Activated T-helper 2 cell treated with anti-CD3 and anti-CD28 coated beads, Interferon-gamma antibody, Interleukin-2, Interleukin-4, amounts not matched to agents 10 μg/mL and 5 μg/mL and 100 μg/mL, durations not matched to agents 14 hours and 24 hours and 36 hours (primary cell): ENCODE results near the gene ZNF107. TPM values are rescaled to one million over a fixed set of nuclear protein-coding genes. Genes with fewer than 3 reads are reported as not detected.
"Not testable (repeated sequence)": the region's sequence is repeated elsewhere in the genome, so short reads cannot be mapped to it uniquely, and the experiment has no call there.

Experiments
- DNase-seq: peaks from one replicate; pipeline ENCODE4 v3.0.0; 2021; ENCODE audit warnings: low spot score
- H3K27ac Mint-ChIP-seq: one replicate; pipeline ENCODE4 v1.8.0; 2021; ENCODE audit warnings: mixed read lengths
- H3K27me3 Mint-ChIP-seq: one replicate; pipeline ENCODE4 v1.8.0; 2021; ENCODE audit warnings: low read depth, mixed read lengths
- H3K36me3 Mint-ChIP-seq: one replicate; pipeline ENCODE4 v1.8.0; 2021; ENCODE audit warnings: low read depth, mixed read lengths
- H3K4me1 Mint-ChIP-seq: one replicate; pipeline ENCODE4 v1.8.0; 2021; ENCODE audit warnings: low read depth, mixed read lengths
- H3K4me3 Mint-ChIP-seq: one replicate; pipeline ENCODE4 v1.8.0; 2021; ENCODE audit warnings: low read depth, mild to moderate bottlenecking, moderate library complexity, mixed read lengths
- H3K9me3 Mint-ChIP-seq: one replicate; pipeline ENCODE4 v1.8.0; 2021; ENCODE audit warnings: mixed read lengths
- intact Hi-C: fragments of 100-400 bp; cut with micrococcal nuclease; formaldehyde crosslinking; loops from one replicate; pipeline ENCODE4 v1.15.1; 2023
- total RNA-seq: library from RNA; stranded (reverse); gene quantifications from 2 replicates; pipeline ENCODE4 v1.2.3, GENCODE V29; 2022

Gene ZNF107
- total RNA-seq, 1 donor from 2014 or later: 13.1 TPM

GRCh38 chr7:64654796-64655548 lies 11.0 kb upstream of the ZNF107 start:
- H3K27me3 Mint-ChIP-seq: no peaks in the 10 kb centered on the region
- H3K9me3 Mint-ChIP-seq: peaks cover 57% of the 10 kb centered on the region
- H3K36me3 Mint-ChIP-seq: no peaks in the 10 kb centered on the region
- H3K27ac Mint-ChIP-seq: no peak overlapping the region
- no peak for DNase-seq
- H3K4me1 Mint-ChIP-seq: no peaks in the 10 kb centered on the region
- no peak overlapping the region for H3K4me3 Mint-ChIP-seq
- intact Hi-C loops: no loop called here

DNA sequence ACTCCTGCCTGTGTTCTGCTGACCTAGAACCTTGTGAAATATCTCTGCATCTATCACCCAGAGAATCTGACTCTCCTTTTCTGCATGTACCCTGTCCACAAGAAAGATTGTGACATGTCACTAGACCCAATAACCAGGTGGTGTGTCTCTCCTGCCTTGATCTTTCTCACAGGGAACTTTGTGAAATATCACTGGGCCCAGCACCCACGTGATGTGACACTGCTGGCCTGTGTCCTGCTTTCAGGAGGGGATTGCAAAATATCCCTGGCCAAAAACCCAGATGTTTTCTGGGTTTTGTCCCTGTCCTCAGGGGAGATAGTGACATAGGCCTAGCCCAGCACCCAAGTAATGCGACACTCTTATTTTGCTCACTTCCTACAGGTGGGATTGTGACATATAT lies 10.1 kb upstream of the ZNF107 start:
- no peaks in the 10 kb centered on the region for H3K36me3 Mint-ChIP-seq

GRCh38 chr7:64656489-64656888 lies 9.4 kb upstream of the ZNF107 start:
- Mint-ChIP-seq H3K4me1 (no peaks in the 10 kb centered on the region), H3K27ac (no peak overlapping the region), H3K36me3 (no peaks in the 10 kb centered on the region), H3K9me3 (peaks cover 53% of the 10 kb centered on the region), H3K27me3 (no peaks in the 10 kb centered on the region), H3K4me3 (no peak overlapping the region)
- intact Hi-C loops: no loop called here
- DNase-seq: no peak

More for the DNA sequence above, 10.1 kb upstream of the ZNF107 start:
- intact Hi-C loops: no loop called here
- Mint-ChIP-seq H3K27me3 (no peaks in the 10 kb centered on the region), H3K4me1 (no peaks in the 10 kb centered on the region), H3K4me3 (no peak overlapping the region), H3K27ac (no peak overlapping the region), H3K9me3 (peaks cover 53% of the 10 kb centered on the region)
- DNase-seq: no peak

- not testable (repeated sequence) for DNase-seq, H3K27ac Mint-ChIP-seq, H3K36me3 Mint-ChIP-seq, H3K4me3 Mint-ChIP-seq, H3K4me1 Mint-ChIP-seq, H3K27me3 Mint-ChIP-seq
- intact Hi-C loops: loop anchor here (10.0 kb wide), 2 partner anchors 373 to 713 kb away; partner anchors contain the start of gene ZNF92
- H3K9me3 Mint-ChIP-seq: peaks cover 37% of the 10 kb centered on the region
These were observed 3.8 kb upstream of the ZNF107 start for GRCh38 chr7:64662091-64662490.

DNA sequence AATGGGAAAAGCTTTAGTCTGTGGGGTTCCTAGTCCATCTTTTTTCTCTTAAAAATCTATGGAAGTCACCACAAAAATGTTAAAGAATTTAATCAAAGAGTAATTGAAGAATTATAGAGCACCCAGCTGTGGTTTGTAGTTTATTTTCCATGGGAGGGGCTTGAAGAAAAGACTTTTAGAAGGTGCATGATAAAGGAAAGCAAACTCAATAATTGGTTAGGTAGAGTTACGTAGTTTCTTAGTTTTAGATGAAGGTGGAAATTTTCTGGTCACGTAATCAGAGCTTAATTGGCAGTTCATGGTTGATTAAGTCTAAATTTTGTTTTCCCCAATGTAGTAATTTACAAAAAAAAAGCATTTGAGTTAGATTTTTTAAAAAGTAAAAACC lies 724 bp downstream of the ZNF107 start:
- Mint-ChIP-seq H3K36me3 (peaks cover 53% of the 10 kb centered on the region), H3K4me3 (peak overlapping the region; percentile 97), H3K9me3 (peaks cover 42% of the 10 kb centered on the region), H3K27ac (peak overlapping the region; percentile 92), H3K27me3 (no peaks in the 10 kb centered on the region), H3K4me1 (peaks cover 11% of the 10 kb centered on the region)
- DNase-seq: no peak
- intact Hi-C loops: loop anchor here (2.0 to 10.0 kb wide), 6 partner anchors 104 to 708 kb away; partner anchors contain the start of genes ZNF138, ZNF273, ZNF680 and ZNF92

GRCh38 chr7:64667311-64667710 lies 1.4 kb downstream of the ZNF107 start:
- H3K27ac Mint-ChIP-seq: peak overlapping the region; percentile 6
- peaks cover 11% of the 10 kb centered on the region for H3K4me1 Mint-ChIP-seq
- no peak for DNase-seq
- H3K27me3 Mint-ChIP-seq: no peaks in the 10 kb centered on the region
- H3K4me3 Mint-ChIP-seq: peak overlapping the region; percentile 97
- peaks cover 42% of the 10 kb centered on the region for H3K9me3 Mint-ChIP-seq
- H3K36me3 Mint-ChIP-seq: peaks cover 59% of the 10 kb centered on the region
- intact Hi-C loops: loop anchor here (2.0 to 10.0 kb wide), 6 partner anchors 105 to 707 kb away; partner anchors contain the start of genes ZNF138, ZNF273, ZNF680 and ZNF92

DNA sequence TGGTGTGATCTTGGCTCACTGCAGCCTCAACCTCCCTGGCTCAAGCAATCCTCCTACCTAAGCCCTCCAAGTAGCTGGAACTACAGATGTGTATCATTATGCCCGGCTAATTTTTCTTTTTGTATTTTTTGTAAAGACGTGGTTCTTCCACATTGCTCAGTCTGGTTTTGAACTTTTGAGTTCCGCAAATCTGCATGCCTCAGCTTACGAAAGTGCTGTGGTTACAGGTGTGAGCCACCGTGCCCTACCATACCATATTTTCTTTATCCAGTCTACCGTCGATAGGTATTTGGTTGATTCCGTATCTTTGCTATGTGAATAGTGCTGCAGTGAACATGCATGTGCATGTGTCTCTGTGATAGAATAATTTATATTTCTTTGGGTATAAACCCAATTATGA lies 6.5 kb downstream of the ZNF107 start:
- peaks cover 4% of the 10 kb centered on the region for H3K4me1 Mint-ChIP-seq
- H3K36me3 Mint-ChIP-seq: peaks cover 93% of the 10 kb centered on the region
- peaks cover 69% of the 10 kb centered on the region for H3K9me3 Mint-ChIP-seq
- H3K27me3 Mint-ChIP-seq: no peaks in the 10 kb centered on the region
- intact Hi-C loops: no loop called here
- H3K27ac Mint-ChIP-seq: no peak overlapping the region
- DNase-seq: no peak
- H3K4me3 Mint-ChIP-seq: no peak overlapping the region

DNA sequence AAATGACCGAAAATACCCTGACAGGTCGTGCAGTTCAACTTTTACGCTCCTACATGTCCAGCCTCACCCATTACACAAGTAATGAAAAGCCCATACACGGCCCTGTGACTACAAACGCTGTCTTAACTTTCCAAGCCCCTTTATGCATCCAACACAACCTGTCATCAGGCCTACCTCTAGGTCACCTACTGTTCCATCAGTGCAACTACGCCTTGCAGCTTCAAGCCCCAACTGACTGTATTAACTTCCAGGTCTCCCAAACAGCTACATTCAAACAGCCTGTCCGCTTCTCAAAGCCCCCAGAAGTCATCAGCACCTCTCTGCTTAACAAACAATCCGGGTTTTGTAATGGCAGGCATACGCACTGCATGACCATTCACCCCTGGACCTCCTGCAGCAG lies 19.2 kb downstream of the ZNF107 start:
- peaks cover 3% of the 10 kb centered on the region for H3K4me1 Mint-ChIP-seq

GRCh38 chr7:64685741-64686140 lies 19.8 kb downstream of the ZNF107 start:
- intact Hi-C loops: no loop called here
- no peak for DNase-seq
- Mint-ChIP-seq H3K36me3 (peaks cover 7% of the 10 kb centered on the region), H3K27ac (no peak overlapping the region), H3K4me3 (no peak overlapping the region), H3K27me3 (no peaks in the 10 kb centered on the region), H3K4me1 (peaks cover 3% of the 10 kb centered on the region), H3K9me3 (peaks cover 26% of the 10 kb centered on the region)

More for the DNA sequence above, 19.2 kb downstream of the ZNF107 start:
- H3K9me3 Mint-ChIP-seq: peaks cover 27% of the 10 kb centered on the region
- peaks cover under 1% of the 10 kb centered on the region for H3K36me3 Mint-ChIP-seq
- H3K4me3 Mint-ChIP-seq: no peak overlapping the region
- no peak for DNase-seq
- H3K27ac Mint-ChIP-seq: no peak overlapping the region
- intact Hi-C loops: no loop called here
- no peaks in the 10 kb centered on the region for H3K27me3 Mint-ChIP-seq

- intact Hi-C loops: no loop called here
- H3K36me3 Mint-ChIP-seq: peaks cover 16% of the 10 kb centered on the region
- no peaks in the 10 kb centered on the region for H3K27me3 Mint-ChIP-seq
- DNase-seq: no peak
- H3K9me3 Mint-ChIP-seq: peaks cover 33% of the 10 kb centered on the region
- peaks cover 3% of the 10 kb centered on the region for H3K4me1 Mint-ChIP-seq
- no peak overlapping the region for H3K27ac Mint-ChIP-seq
- H3K4me3 Mint-ChIP-seq: no peak overlapping the region
These were observed 20.7 kb downstream of the ZNF107 start for GRCh38 chr7:64686493-64687184.

DNA sequence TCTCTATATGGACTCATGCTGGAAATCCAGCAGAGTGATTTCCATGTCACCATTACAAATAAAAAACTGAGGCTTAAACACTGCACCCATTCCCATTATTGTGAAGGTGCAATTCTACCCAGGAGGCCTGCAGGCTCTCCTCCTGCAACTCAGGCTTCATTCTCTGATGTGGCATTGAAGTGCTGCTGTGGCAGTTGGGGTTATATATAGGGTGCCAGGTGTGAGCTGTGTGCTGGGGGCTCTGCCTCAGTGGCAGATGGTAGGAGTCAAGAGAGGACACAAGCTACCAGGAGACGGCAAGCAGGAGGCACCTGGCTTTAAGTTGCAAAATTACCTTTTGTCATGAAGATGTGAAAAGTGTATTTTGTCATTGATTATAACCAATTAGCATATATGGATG lies 21.3 kb downstream of the ZNF107 start:
- Mint-ChIP-seq H3K9me3 (peaks cover 39% of the 10 kb centered on the region), H3K27ac (no peak overlapping the region)
- intact Hi-C loops: no loop called here

GRCh38 chr7:64688988-64689387 lies 23.1 kb downstream of the ZNF107 start:
- H3K27me3 Mint-ChIP-seq: no peaks in the 10 kb centered on the region
- H3K27ac Mint-ChIP-seq: no peak overlapping the region
- peaks cover 3% of the 10 kb centered on the region for H3K4me1 Mint-ChIP-seq
- no peak overlapping the region for H3K4me3 Mint-ChIP-seq
- DNase-seq: no peak
- H3K36me3 Mint-ChIP-seq: peaks cover 36% of the 10 kb centered on the region
- intact Hi-C loops: no loop called here
- peaks cover 51% of the 10 kb centered on the region for H3K9me3 Mint-ChIP-seq

More for the DNA sequence above, 21.3 kb downstream of the ZNF107 start:
- Mint-ChIP-seq H3K4me1 (peaks cover 3% of the 10 kb centered on the region), H3K4me3 (no peak overlapping the region), H3K36me3 (peaks cover 22% of the 10 kb centered on the region), H3K27me3 (no peaks in the 10 kb centered on the region)
- no peak for DNase-seq

DNA sequence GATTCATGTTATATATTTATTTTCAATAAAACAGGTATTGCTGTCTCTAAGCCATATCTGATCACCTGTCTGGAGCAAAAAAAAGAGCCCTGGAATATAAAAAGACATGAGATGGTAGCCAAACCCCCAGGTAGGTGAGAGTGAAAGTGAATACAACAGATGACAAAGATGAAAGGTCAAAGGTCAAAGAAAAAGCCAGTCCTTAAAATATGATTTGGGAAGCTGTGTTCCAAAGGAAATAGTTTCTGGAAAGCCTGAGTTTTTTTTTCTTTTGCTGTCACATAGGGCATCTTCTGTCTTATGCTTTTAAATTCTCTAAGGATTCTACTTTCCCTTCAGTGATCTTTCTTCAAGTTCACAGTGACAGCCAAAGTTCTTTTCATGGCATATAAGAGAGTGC lies 25.9 kb downstream of the ZNF107 start:
- H3K27me3 Mint-ChIP-seq: no peaks in the 10 kb centered on the region
- no peak overlapping the region for H3K4me3 Mint-ChIP-seq
- H3K36me3 Mint-ChIP-seq: peaks cover 61% of the 10 kb centered on the region
- no peaks in the 10 kb centered on the region for H3K4me1 Mint-ChIP-seq
- DNase-seq: no peak
- H3K9me3 Mint-ChIP-seq: peaks cover 57% of the 10 kb centered on the region
- H3K27ac Mint-ChIP-seq: no peak overlapping the region
- intact Hi-C loops: no loop called here
